ENCODE data around the gene BCHE. TPM values are rescaled to one million over a fixed set of nuclear protein-coding genes. Genes with fewer than 3 reads are reported as not detected.

BCHE gene
- total RNA-seq, result 27.6 and 54.9 TPM in 2 replicates

DNA sequence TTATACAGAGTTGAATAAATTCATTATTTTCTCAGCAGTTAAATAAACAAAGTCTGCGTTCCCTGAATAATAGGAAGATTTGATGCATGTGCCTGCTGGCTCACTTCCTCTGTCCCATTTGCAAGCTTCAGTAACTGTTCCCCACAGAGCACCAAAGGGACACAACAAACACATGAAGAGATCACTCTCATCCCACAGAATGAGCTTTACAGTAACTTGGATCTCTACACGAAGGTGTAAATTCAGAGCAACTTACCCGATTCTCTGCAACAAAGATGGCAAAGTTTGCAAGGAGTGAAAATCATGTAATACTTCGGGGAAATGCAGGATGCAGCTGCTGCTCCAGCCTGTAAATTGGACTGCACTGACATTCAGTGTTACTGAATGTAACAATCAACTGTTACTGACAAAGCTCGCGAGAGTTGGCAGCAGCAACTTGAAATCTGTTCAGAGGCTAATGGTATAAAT is at the start of gene BCHE:
Gene BCHE, minus strand, starts transcription at position 366 of the 468 bp plus-strand sequence. CDS start 6,390 bp downstream, outside the sequence.

